ENCODE data around the gene ASPDH. TPM values are rescaled to one million over a fixed set of nuclear protein-coding genes. Genes with fewer than 3 reads are reported as not detected.

ASPDH gene
- total RNA-seq, 1 experiment from 2014 or later, result not detected

DNA sequence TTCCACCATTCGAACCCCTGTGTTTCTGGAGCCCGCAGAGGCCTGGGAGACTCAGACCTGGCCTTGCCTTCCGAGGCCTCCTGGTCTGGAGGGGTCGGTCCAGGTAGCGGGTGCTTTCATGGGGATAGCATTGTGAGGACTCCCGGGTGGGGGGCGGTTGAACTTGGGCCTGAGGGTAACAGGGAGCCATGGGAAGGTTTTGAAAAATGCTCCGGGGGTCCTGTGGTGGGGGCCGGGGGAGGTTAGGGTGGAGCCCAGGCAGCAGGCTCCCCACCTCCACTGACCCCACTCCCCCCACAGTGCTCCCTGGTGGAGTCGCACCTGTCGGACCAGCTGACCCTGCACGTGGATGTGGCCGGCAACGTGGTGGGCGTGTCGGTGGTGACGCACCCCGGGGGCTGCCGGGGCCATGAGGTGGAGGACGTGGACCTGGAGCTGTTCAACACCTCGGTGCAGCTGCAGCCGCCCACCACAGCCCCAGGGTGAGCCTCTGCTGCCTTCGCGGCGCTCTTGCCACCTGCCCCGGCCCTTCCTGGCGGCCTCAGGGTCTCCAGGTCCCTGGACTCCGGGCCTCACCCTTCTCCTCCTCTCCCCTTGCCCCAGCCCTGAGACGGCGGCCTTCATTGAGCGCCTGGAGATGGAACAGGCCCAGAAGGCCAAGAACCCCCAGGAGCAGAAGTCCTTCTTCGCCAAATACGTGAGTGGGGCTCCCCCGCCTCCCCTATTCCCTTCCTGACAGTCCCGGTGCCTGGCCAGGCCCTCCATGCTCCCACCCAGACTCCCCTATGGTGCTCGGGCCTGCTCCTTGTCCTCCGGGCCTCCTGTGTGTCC is 33.2 kb downstream of the ASPDH start:
- no peaks in the 10 kb centered on the region for H3K4me1 ChIP-seq
- H3K27ac Mint-ChIP-seq (ENCODE audit: unreplicated experiment), result no peak overlapping the region
- H3K36me3 ChIP-seq (ENCODE audit: control insufficient read depth, insufficient read depth, low read length), result no peaks in the 10 kb centered on the region
- TF ChIP-seq, protein P1, sequence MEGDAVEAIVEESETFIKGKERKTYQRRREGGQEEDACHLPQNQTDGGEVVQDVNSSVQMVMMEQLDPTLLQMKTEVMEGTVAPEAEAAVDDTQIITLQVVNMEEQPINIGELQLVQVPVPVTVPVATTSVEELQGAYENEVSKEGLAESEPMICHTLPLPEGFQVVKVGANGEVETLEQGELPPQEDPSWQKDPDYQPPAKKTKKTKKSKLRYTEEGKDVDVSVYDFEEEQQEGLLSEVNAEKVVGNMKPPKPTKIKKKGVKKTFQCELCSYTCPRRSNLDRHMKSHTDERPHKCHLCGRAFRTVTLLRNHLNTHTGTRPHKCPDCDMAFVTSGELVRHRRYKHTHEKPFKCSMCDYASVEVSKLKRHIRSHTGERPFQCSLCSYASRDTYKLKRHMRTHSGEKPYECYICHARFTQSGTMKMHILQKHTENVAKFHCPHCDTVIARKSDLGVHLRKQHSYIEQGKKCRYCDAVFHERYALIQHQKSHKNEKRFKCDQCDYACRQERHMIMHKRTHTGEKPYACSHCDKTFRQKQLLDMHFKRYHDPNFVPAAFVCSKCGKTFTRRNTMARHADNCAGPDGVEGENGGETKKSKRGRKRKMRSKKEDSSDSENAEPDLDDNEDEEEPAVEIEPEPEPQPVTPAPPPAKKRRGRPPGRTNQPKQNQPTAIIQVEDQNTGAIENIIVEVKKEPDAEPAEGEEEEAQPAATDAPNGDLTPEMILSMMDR (IDR thresholded peaks at IDR 0.05; ENCODE audit: insufficient read depth in 1 of 2, low read depth in 1 of 2, low read length in 1 of 2, severe bottlenecking in 1 of 2, unreplicated experiment in 1 of 2), result no peak
- no peak for DNase-seq
- no peaks in the 10 kb centered on the region for H3K9me3 ChIP-seq
- no peak overlapping the region for H3K4me3 ChIP-seq (ENCODE audit: low read depth, low read length)
- CTCF ChIA-PET, result interaction anchor here (1.0 kb wide), 1 partner anchor 15 kb away, joined by 4 read pairs; no protein-coding TSS in a partner anchor
- no peak overlapping the region for H3K4me3 Mint-ChIP-seq (ENCODE audit: unreplicated experiment)
- no peaks in the 10 kb centered on the region for H3K4me1 Mint-ChIP-seq (ENCODE audit: low read depth, unreplicated experiment)
- no peaks in the 10 kb centered on the region for H3K27me3 ChIP-seq (replicated peaks; ENCODE audit: control insufficient read depth, insufficient read depth, low read length)
- H3K36me3 Mint-ChIP-seq (ENCODE audit: insufficient read depth, unreplicated experiment), result peaks cover 37% of the 10 kb centered on the region
- POLR2A ChIA-PET, result no interaction called here
- H3K27me3 Mint-ChIP-seq (ENCODE audit: insufficient read depth, unreplicated experiment), result no peaks in the 10 kb centered on the region
- intact Hi-C loops (cut with micrococcal nuclease; ENCODE audit: unreplicated experiment), result no loop called here
- H3K9me3 Mint-ChIP-seq (ENCODE audit: unreplicated experiment), result no peaks in the 10 kb centered on the region
- no TSS peak for BruUV-seq (replicated peaks)

DNA sequence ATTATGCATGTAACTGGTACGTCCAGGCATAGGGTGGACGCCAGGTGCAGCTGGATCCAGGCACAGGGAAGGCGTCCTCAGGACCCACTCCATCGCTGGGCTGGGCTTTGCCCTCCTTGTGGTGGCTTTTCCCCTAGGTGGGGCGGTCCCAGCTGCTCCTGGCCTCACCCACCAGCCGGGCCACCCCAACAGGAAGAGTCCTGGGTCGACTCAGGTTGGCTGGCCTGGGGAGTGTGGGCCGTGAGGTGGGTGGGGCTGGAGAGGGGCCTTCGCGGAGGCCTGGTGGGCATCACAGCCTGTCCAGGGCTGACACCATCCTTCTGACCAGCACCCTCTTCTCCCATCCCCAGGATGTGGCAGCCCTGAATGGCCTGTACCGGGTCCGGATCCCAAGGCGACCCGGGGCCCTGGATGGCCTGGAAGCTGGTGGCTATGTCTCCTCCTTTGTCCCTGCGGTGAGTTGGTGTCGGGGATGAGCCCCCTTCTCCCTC is 33.9 kb downstream of the ASPDH start:
- no peaks in the 10 kb centered on the region for H3K27me3 Mint-ChIP-seq (ENCODE audit: insufficient read depth, unreplicated experiment)
- peaks cover 42% of the 10 kb centered on the region for H3K36me3 Mint-ChIP-seq (ENCODE audit: insufficient read depth, unreplicated experiment)
- BruUV-seq (replicated peaks), result no TSS peak
- DNase-seq, result no peak
- Histone ChIP-seq H3K9me3 (no peaks in the 10 kb centered on the region), H3K36me3 (ENCODE audit: control insufficient read depth, insufficient read depth, low read length) (no peaks in the 10 kb centered on the region), H3K27me3 (replicated peaks; ENCODE audit: control insufficient read depth, insufficient read depth, low read length) (no peaks in the 10 kb centered on the region), H3K4me3 (ENCODE audit: low read depth, low read length) (no peak overlapping the region), H3K4me1 (no peaks in the 10 kb centered on the region)
- TF ChIP-seq, protein P1 (IDR thresholded peaks at IDR 0.05; ENCODE audit: insufficient read depth in 1 of 2, low read depth in 1 of 2, low read length in 1 of 2, severe bottlenecking in 1 of 2, unreplicated experiment in 1 of 2), result no peak
- intact Hi-C loops (cut with micrococcal nuclease; ENCODE audit: unreplicated experiment), result no loop called here
- H3K9me3 Mint-ChIP-seq (ENCODE audit: unreplicated experiment), result no peaks in the 10 kb centered on the region
- no peak overlapping the region for H3K27ac Mint-ChIP-seq (ENCODE audit: unreplicated experiment)
- no peaks in the 10 kb centered on the region for H3K4me1 Mint-ChIP-seq (ENCODE audit: low read depth, unreplicated experiment)
- CTCF ChIA-PET, result interaction anchor here (0.8 to 2.1 kb wide), 4 partner anchors 14 to 123 kb away, joined by 4 to 6 read pairs (median 6); partner anchors contain the start of gene JOSD2
- POLR2A ChIA-PET, result no interaction called here
- H3K4me3 Mint-ChIP-seq (ENCODE audit: unreplicated experiment), result no peak overlapping the region

DNA sequence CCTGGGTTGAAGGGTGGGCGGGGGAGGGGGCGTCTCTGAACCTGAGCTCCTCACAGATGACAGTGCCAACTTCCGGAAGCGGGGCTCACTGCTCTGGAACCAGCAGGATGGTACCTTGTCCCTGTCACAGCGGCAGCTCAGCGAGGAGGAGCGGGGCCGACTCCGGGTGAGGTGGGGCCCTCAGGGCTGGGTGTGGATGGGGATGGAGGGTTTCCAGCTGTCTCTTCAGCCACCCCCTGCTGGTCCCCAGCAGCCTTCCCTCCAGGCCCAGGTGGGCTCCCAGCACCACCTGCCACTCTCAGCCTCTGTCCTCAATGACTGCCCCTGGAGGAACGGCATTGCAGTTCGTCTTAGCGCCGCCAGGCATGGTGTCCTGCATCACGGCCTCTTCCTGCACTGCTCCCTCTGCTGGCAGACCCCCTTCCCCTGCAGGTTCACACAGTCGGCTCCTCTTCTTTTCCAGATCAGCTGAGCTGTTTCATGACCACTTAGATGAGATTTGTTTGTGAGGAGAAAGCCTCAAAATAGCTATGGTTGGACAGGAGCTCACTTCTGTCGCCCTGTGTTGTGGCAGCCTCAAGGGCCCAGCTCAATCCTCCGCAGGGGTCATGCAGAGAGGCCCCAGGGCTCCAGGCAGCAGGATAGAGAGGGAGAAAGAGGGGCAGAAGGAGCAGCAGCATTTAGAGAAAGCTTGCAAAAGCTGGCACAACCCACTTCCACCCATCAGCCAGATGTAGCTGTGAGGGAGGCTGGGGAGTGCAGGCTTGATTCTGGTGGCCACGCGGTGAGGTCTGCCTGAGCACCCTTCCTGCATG is 34.6 kb downstream of the ASPDH start:
- Mint-ChIP-seq H3K4me1 (ENCODE audit: low read depth, unreplicated experiment) (no peaks in the 10 kb centered on the region), H3K36me3 (ENCODE audit: insufficient read depth, unreplicated experiment) (peaks cover 42% of the 10 kb centered on the region), H3K27ac (ENCODE audit: unreplicated experiment) (peak overlapping the region; percentile 70), H3K27me3 (ENCODE audit: insufficient read depth, unreplicated experiment) (no peaks in the 10 kb centered on the region), H3K9me3 (ENCODE audit: unreplicated experiment) (no peaks in the 10 kb centered on the region), H3K4me3 (ENCODE audit: unreplicated experiment) (peak overlapping the region; percentile 43)
- ChIA-PET POLR2A (no interaction called here), CTCF (interaction anchor here (0.8 to 2.1 kb wide), 4 partner anchors 13 to 122 kb away, joined by 4 to 6 read pairs (median 6); partner anchors contain the start of gene JOSD2)
- DNase-seq, result peak in 1 of 2 experiments; percentile 63
- H3K36me3 ChIP-seq (ENCODE audit: control insufficient read depth, insufficient read depth, low read length), result no peaks in the 10 kb centered on the region
- intact Hi-C loops (cut with micrococcal nuclease; ENCODE audit: unreplicated experiment), result no loop called here
- H3K4me1 ChIP-seq, result no peaks in the 10 kb centered on the region
- TF ChIP-seq, protein P1 (IDR thresholded peaks at IDR 0.05; ENCODE audit: insufficient read depth in 1 of 2, low read depth in 1 of 2, low read length in 1 of 2, severe bottlenecking in 1 of 2, unreplicated experiment in 1 of 2), result peak; percentile 66 to 71
- H3K4me3 ChIP-seq (ENCODE audit: low read depth, low read length), result no peak overlapping the region
- no TSS peak for BruUV-seq (replicated peaks)
- no peaks in the 10 kb centered on the region for H3K9me3 ChIP-seq
- no peaks in the 10 kb centered on the region for H3K27me3 ChIP-seq (replicated peaks; ENCODE audit: control insufficient read depth, insufficient read depth, low read length)
